HCT116 (cell line): ENCODE data around the gene NHERF2. TPM values are rescaled to one million over a fixed set of nuclear protein-coding genes. Genes with fewer than 3 reads are reported as not detected.

Experiments
- ATAC-seq: fragments of 200-7000 bp; cut with Tn5 transposase; 2 replicates; pipeline ENCODE4 v1.9.1; 2020; ENCODE audit warnings: mild to moderate bottlenecking, moderate library complexity
- BruUV-seq: library from RNA; stranded (reverse); fragments of 400-500 nt; replicated peaks from 2 replicates; lab custom pipeline; 2021; lab: Mats Ljungman, UMichigan
- CTCF ChIA-PET: fragments of 300-600 bp; sonication (Branson Sonifier 250); formaldehyde crosslinking; loops from one replicate; lab custom pipeline; 2021; ENCODE audit warnings: antibody characterized with exemption; lab: Charles Lee
- POLR2A ChIA-PET: fragments of 300-600, 350-600 bp; sonication (Branson Sonifier 250); formaldehyde crosslinking; loops from one replicate; lab custom pipeline; 2021; ENCODE audit warnings: antibody characterized with exemption; lab: Charles Lee
- RAD21 ChIA-PET, 2 experiments: fragments of 300-600 bp; sonication (Branson Sonifier 250); formaldehyde crosslinking; loops; one replicate each; lab custom pipeline; 2023; ENCODE audit warnings: low total read pairs in 2 of 2; ENCODE audit not compliant: uncharacterized antibody in 2 of 2, unreplicated experiment in 2 of 2, low non-redundant PET in 1 of 2; lab: Charles Lee
- DNase-seq: peaks from one replicate; pipeline ENCODE4 v3.0.0-alpha.2; 2010; ENCODE audit warnings: low read depth, low spot score
- H2AFZ ChIP-seq: fragments of 200-600 bp; shearing (Covaris generic), sonication (generic); 2 replicates; pipeline ENCODE4 v1.6.1; 2017; ENCODE audit warnings: low read depth, mixed run types, mixed read lengths, antibody characterized with exemption, low read length; ENCODE audit not compliant: poor library complexity, severe bottlenecking
- H3K27ac ChIP-seq: 2 replicates; pipeline ENCODE4 v1.5.1; 2012; ENCODE audit warnings: low read depth, low read length
- H3K27me3 ChIP-seq: fragments of 200-600 bp; sonication (generic); 2 replicates; pipeline ENCODE4 v1.6.1; 2016; ENCODE audit warnings: mixed run types, low read length, mixed read lengths; ENCODE audit not compliant: insufficient read depth
- H3K36me3 ChIP-seq, 2 experiments: fragments of 200-500 bp in 1 of 2; fragments of 200-600 bp in 1 of 2; sonication (Bioruptor generic) in 1 of 2; sonication (generic) in 1 of 2; 2 replicates each; pipeline versions ENCODE4 v1.5.1 to v1.6.1; 2014 to 2016; ENCODE audit warnings: low read length in 2 of 2, inconsistent platforms in 1 of 2, mixed read lengths in 1 of 2, mixed run types in 1 of 2; ENCODE audit not compliant: insufficient read depth in 2 of 2, control insufficient read depth in 1 of 2
- H3K4me1 ChIP-seq, 2 experiments: fragments of 200-600 bp in 1 of 2; sonication (generic) in 1 of 2; 2 replicates each; pipeline versions ENCODE4 v1.5.1 to v1.6.1; 2012 to 2017; ENCODE audit warnings: low read length in 2 of 2, inconsistent platforms in 1 of 2, mild to moderate bottlenecking in 1 of 2, mixed read lengths in 1 of 2, mixed run types in 1 of 2, moderate library complexity in 1 of 2; ENCODE audit not compliant: insufficient read depth in 2 of 2, control insufficient read depth in 1 of 2
- H3K4me2 ChIP-seq: fragments of 200-600 bp; sonication (generic); 2 replicates; pipeline ENCODE4 v1.6.1; 2017; ENCODE audit warnings: mixed run types, low read length, mixed read lengths
- H3K4me3 ChIP-seq, 2 experiments: fragments of 200-600 bp in 1 of 2; sonication (generic) in 1 of 2; replicated peaks in 1 of 2; 2 replicates each; pipeline ENCODE4 v1.5.1; 2011 to 2016; ENCODE audit warnings: low read length in 2 of 2, control low read depth in 1 of 2, low read depth in 1 of 2, mild to moderate bottlenecking in 1 of 2, mixed read lengths in 1 of 2, mixed run types in 1 of 2
- H3K79me2 ChIP-seq: fragments of 200-600 bp; sonication (generic); 2 replicates; pipeline ENCODE4 v1.6.1; 2017; ENCODE audit warnings: mild to moderate bottlenecking, mixed run types, low read length, moderate library complexity, mixed read lengths; ENCODE audit not compliant: insufficient read depth
- H3K9ac ChIP-seq: fragments of 200-600 bp; sonication (generic); 2 replicates; pipeline ENCODE4 v1.6.1; 2016; ENCODE audit warnings: low read length, mixed read lengths
- H3K9me2 ChIP-seq: fragments of 200-600 bp; sonication (generic), shearing (Covaris generic); 2 replicates; pipeline ENCODE4 v1.6.1; 2017; ENCODE audit warnings: mixed run types, mild to moderate bottlenecking, moderate library complexity; ENCODE audit not compliant: insufficient read depth
- H3K9me3 ChIP-seq, 2 experiments: fragments of 200-500 bp in 1 of 2; fragments of 200-600 bp in 1 of 2; sonication (Bioruptor generic) in 1 of 2; sonication (generic) in 1 of 2; 2 replicates each; pipeline ENCODE4 v1.6.1; 2014 to 2017; ENCODE audit warnings: low read length in 2 of 2, mixed read lengths in 2 of 2, inconsistent platforms in 1 of 2, low read depth in 1 of 2, mild to moderate bottlenecking in 1 of 2, mixed run types in 1 of 2, moderate library complexity in 1 of 2; ENCODE audit not compliant: control insufficient read depth in 1 of 2, insufficient read depth in 1 of 2
- H4K20me1 ChIP-seq: fragments of 200-600 bp; sonication (generic), shearing (Covaris generic); 2 replicates; pipeline ENCODE4 v1.6.1; 2017; ENCODE audit warnings: mixed run types, mild to moderate bottlenecking, moderate library complexity; ENCODE audit not compliant: insufficient read depth
- ATF3 ChIP-seq: IDR thresholded peaks from 2 replicates; pipeline ENCODE4 v1.6.1; 2012
- EGR1 ChIP-seq: IDR thresholded peaks from 2 replicates; pipeline ENCODE4 v1.6.1; 2012; ENCODE audit warnings: low read depth
- ELF1 ChIP-seq: IDR thresholded peaks from 2 replicates; pipeline ENCODE4 v1.6.1; 2012; ENCODE audit warnings: low read depth, borderline replicate concordance
- EZH2 ChIP-seq: fragments of 200-600 bp; sonication (generic); IDR thresholded peaks from 2 replicates; pipeline ENCODE4 v1.6.1; 2017; ENCODE audit warnings: antibody characterized with exemption, mixed run types
- JUND ChIP-seq: IDR thresholded peaks from 2 replicates; pipeline ENCODE4 v1.6.1; 2012
- POLR2A ChIP-seq: IDR thresholded peaks from 2 replicates; pipeline ENCODE4 v1.7.0; 2011; ENCODE audit warnings: borderline replicate concordance; ENCODE audit not compliant: insufficient read depth, insufficient read length; ENCODE audit errors: extremely low read depth
- RAD21 ChIP-seq: IDR thresholded peaks from 2 replicates; pipeline ENCODE4 v1.6.1; 2012; ENCODE audit warnings: low read depth, mild to moderate bottlenecking
- REST ChIP-seq: IDR thresholded peaks from 2 replicates; pipeline ENCODE4 v1.6.1; 2012; ENCODE audit warnings: low read depth
- SIN3A ChIP-seq: IDR thresholded peaks from 2 replicates; pipeline ENCODE4 v1.6.1; 2012; ENCODE audit warnings: low read depth
- SP1 ChIP-seq: IDR thresholded peaks from 2 replicates; pipeline ENCODE4 v1.6.1; 2012; ENCODE audit warnings: low read depth
- SRF ChIP-seq: IDR thresholded peaks from 2 replicates; pipeline ENCODE4 v1.6.1; 2012; ENCODE audit warnings: low read depth
- TCF7L2 ChIP-seq: IDR thresholded peaks from 2 replicates; pipeline ENCODE4 v1.7.0; 2011; ENCODE audit warnings: borderline replicate concordance, inconsistent platforms; ENCODE audit not compliant: insufficient read depth, insufficient read length; ENCODE audit errors: extremely low read depth
- YY1 ChIP-seq: IDR thresholded peaks from 2 replicates; pipeline ENCODE4 v1.6.1; 2011; ENCODE audit warnings: low read length, low read depth, moderate library complexity, mild to moderate bottlenecking; ENCODE audit not compliant: insufficient replicate concordance; ENCODE audit errors: extremely low read depth
- ZFX ChIP-seq: fragments of 450-650 bp; IDR thresholded peaks from 2 replicates; pipeline ENCODE4 v1.6.1; 2017
- ZNF274 ChIP-seq: fragments of 200-500 bp; sonication (Bioruptor generic); IDR thresholded peaks from 2 replicates; pipeline ENCODE4 v1.6.1; 2014; ENCODE audit warnings: mild to moderate bottlenecking, low read depth, low read length, inconsistent platforms
- intact Hi-C: fragments of 100-400 bp; cut with micrococcal nuclease; formaldehyde crosslinking; loops from 2 replicates; pipeline ENCODE4 v1.10.0; 2022
- total RNA-seq: library from RNA; stranded (reverse); gene quantifications from one replicate; pipeline ENCODE4 v1.2.1, GENCODE V29; 2021; ENCODE audit not compliant: unreplicated experiment

NHERF2 gene
- total RNA-seq, 1 experiment from 2014 or later: 58.4 TPM

- peaks cover 9 to 21% of the 10 kb centered on the region in 2 experiments for H3K4me1 ChIP-seq
- no peak overlapping the region for H2AFZ ChIP-seq
- H3K4me2 ChIP-seq: no peak overlapping the region
- intact Hi-C loops: no loop called here
- H3K4me3 ChIP-seq: no peak overlapping the region
- RAD21 ChIA-PET: no interaction called here
- BruUV-seq: no TSS peak
- no peaks in the 10 kb centered on the region for H3K9me3 ChIP-seq
- H3K27ac ChIP-seq: no peak overlapping the region; the same call in 1 of the 2 replicates
- CTCF ChIA-PET: interaction anchor here (1.1 kb wide), 1 partner anchor 39 kb away, joined by 3 read pairs; the partner anchor contains the start of genes NTHL1 and TSC2
- peaks cover 5 to 13% of the 10 kb centered on the region in 2 experiments; a peak in 2 of 4 replicates for H3K36me3 ChIP-seq
- POLR2A ChIA-PET: no interaction called here
- TF ChIP-seq ZFX (no peak), RAD21 (no peak), ATF3 (no peak), REST (no peak), ZNF274 (no peak), ELF1 (no peak), SP1 (no peak), POLR2A (no peak), SIN3A (no peak), SRF (no peak), EZH2 (no peak), JUND (no peak), EGR1 (no peak), YY1 (no peak), TCF7L2 (no peak)
- ATAC-seq: no peak
- no peaks in the 10 kb centered on the region for H3K9me2 ChIP-seq
- no peaks in the 10 kb centered on the region for H3K79me2 ChIP-seq
- H4K20me1 ChIP-seq: no peaks in the 10 kb centered on the region
- no peak for DNase-seq
- H3K27me3 ChIP-seq: no peaks in the 10 kb centered on the region
- H3K9ac ChIP-seq: no peak overlapping the region
Observed at GRCh38 chr16:2086812-2087747, 60.4 kb downstream of the NHERF2 start.
